ENCODE results near the gene SLCO4A1. TPM values are rescaled to one million over a fixed set of nuclear protein-coding genes. Genes with fewer than 3 reads are reported as not detected.
A peak's percentile ranks its signal among the peaks of the same experiment; 100 is the strongest.

Gene SLCO4A1
- total and polyA plus RNA-seq, 2 of the 4 experiments (the other 2 are of a cell fraction): 0.72 to 1.1 TPM

DNA sequence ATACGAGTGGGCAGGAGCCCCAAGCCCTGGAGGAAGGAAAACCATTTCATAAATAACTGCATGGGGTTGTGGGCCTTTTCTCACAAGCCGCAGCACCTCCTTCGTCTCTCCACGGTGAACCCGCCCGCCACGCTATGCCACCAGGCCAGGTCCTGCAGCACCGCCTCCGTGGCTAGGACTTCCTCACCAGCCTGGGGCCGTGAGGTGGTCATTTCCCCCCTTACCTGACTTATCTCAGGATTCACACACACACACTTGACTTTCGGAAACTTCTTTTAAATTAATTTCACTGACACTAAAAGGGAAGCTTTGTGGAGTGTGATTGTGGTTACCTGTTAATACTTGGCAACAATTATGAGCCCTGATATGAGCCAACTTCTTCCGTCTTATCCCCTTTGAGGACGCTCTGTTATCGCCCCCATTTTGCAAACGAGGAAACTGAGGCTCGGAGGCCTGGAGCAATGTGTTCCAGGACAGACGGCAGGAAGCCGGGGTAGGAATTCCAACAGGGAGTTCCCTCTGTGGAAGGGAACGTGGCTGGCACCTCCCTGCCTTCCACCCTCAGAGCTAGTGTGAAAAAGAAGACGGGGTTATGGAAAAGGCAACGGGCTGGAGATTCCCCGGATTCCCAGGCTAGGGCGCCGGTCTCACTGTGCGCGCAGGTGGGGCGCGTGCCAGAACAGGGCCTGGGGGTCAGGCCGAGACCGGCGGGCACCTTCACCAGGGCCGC is 817 bp upstream of the SLCO4A1 start:
- Histone ChIP-seq H3K4me3 (ENCODE audit: insufficient read depth, low read depth, low read length) (peak overlapping the region; percentile 49), H2BK5ac (ENCODE audit: low read depth, low read length, poor library complexity, severe bottlenecking) (no peak overlapping the region), H4K5ac (ENCODE audit: low read depth, low read length) (no peak overlapping the region), H3K4ac (ENCODE audit: low read depth, low read length) (no peak overlapping the region), H3K56ac (ENCODE audit: extremely low read depth, insufficient read depth, low read length) (no peak overlapping the region; the same call in 1 of the 2 replicates), H2BK15ac (ENCODE audit: low read depth, low read length) (no peak overlapping the region), H3K9me1 (ENCODE audit: insufficient read depth, low read length) (0 out of 2 replicates have a peak, but pooled peaks cover 3% of the 10 kb centered on the region), H3K14ac (replicated peaks; ENCODE audit: low read depth, low read length) (no peak overlapping the region), H2BK20ac (ENCODE audit: low read depth, low read length) (no peak overlapping the region), H3K27me3 (ENCODE audit: control insufficient read depth, insufficient read depth, low read length) (peaks cover 62% of the 10 kb centered on the region), H2BK120ac (ENCODE audit: low read depth, low read length) (no peak overlapping the region), H2AK5ac (ENCODE audit: low read depth, low read length) (no peak overlapping the region), H3K4me1 (ENCODE audit: control insufficient read depth, insufficient read depth, low read length) (peaks cover 1% of the 10 kb centered on the region; the same call in 1 of the 2 replicates), H3K9ac (ENCODE audit: low read depth, low read length) (no peak overlapping the region), H2AFZ (replicated peaks; ENCODE audit: low read length, poor library complexity) (peak overlapping the region; percentile 95), H3K36me3 (ENCODE audit: control insufficient read depth, insufficient read depth, low read length) (no peaks in the 10 kb centered on the region), H4K8ac (ENCODE audit: low read depth in 2 of 2, low read length in 2 of 2) (no peak overlapping the region), H4K91ac (ENCODE audit: insufficient read depth, low read depth, low read length) (no peak overlapping the region), H3K23ac (ENCODE audit: low read depth, low read length) (no peak overlapping the region), H3K4me2 (ENCODE audit: low read depth, low read length) (peak overlapping the region; percentile 61; the same call in 1 of the 2 replicates), H4K20me1 (ENCODE audit: insufficient read depth, low read length) (no peaks in the 10 kb centered on the region), H3K79me1 (ENCODE audit: low read depth in 1 of 2, low read length in 2 of 2) (no peaks in the 10 kb centered on the region), H3K9me3 (ENCODE audit: control insufficient read depth, insufficient read depth, low read length) (no peaks in the 10 kb centered on the region), H2AK9ac (replicated peaks; ENCODE audit: low read depth, low read length, poor library complexity) (peak overlapping the region; percentile 88), H3K18ac (ENCODE audit: low read depth, low read length) (no peak overlapping the region), H3K27ac (ENCODE audit: insufficient read depth, low read length) (no peak overlapping the region)
- CTCF ChIA-PET: interaction anchor here (0.6 kb wide), 1 partner anchor 228 kb away, joined by 3 read pairs; no protein-coding TSS in a partner anchor
- DNase-seq (no peak), ATAC-seq (ENCODE audit: low read depth) (no peak)
- intact Hi-C loops (cut with micrococcal nuclease): no loop called here
- WGBS, 2 experiments (ENCODE audit: extremely low coverage in 2 of 2, insufficient read length in 1 of 2): 9% methylated on average over 11 of the region's 32 CpGs; no CpG with 5 or more reads in 1 of the 2 experiments
- no peak for TF ChIP-seq CTCF (conservative IDR thresholded peaks at IDR 0.05; ENCODE audit: low read depth, low read length)
- dilution Hi-C loops (cut with HindIII; ENCODE audit: low sequenced_read_pairs, unreplicated experiment): no loop called here
- POLR2A ChIA-PET (ENCODE audit: unreplicated experiment): no interaction called here
- in situ Hi-C loops (cut with MboI; ENCODE audit: low sequenced_read_pairs): no loop called here
- no TSS peak for BruUV-seq (replicated peaks)

Data from IMR-90 (cell line).